Liver (tissue), 9 donors: Measurements from ENCODE around the gene RXRG. TPM values are rescaled to one million over a fixed set of nuclear protein-coding genes. Genes with fewer than 3 reads are reported as not detected.
A peak's percentile ranks its signal among the peaks of the same experiment; 100 is the strongest.

Source experiments
- DNase-seq: peaks from one replicate; pipeline ENCODE4 v3.0.0-alpha.2; 2017; ENCODE audit warnings: low spot score
- H3K27ac ChIP-seq, 2 donors: one replicate each; pipeline ENCODE4 v1.7.0; 2013; ENCODE audit warnings: inconsistent platforms in 2 of 2, low read length in 2 of 2, control low read depth in 1 of 2, low read depth in 1 of 2, mild to moderate bottlenecking in 1 of 2
- H3K27me3 ChIP-seq, 4 donors: one replicate each; pipeline versions ENCODE4 v1.6.1 to v1.7.0; 2013; ENCODE audit warnings: low read length in 3 of 4, inconsistent platforms in 1 of 4, mild to moderate bottlenecking in 1 of 4, moderate library complexity in 1 of 4; ENCODE audit not compliant: control insufficient read depth in 4 of 4, insufficient read depth in 4 of 4
- H3K36me3 ChIP-seq, 4 donors: one replicate each; pipeline versions ENCODE4 v1.6.1 to v1.7.0; 2013; ENCODE audit warnings: low read length in 3 of 4, mild to moderate bottlenecking in 3 of 4, low read depth in 1 of 4, moderate library complexity in 1 of 4; ENCODE audit not compliant: control insufficient read depth in 4 of 4, insufficient read depth in 3 of 4
- H3K4me1 ChIP-seq, 4 donors: one replicate each; pipeline versions ENCODE4 v1.6.1 to v1.7.0; 2013; ENCODE audit warnings: low read length in 3 of 4, mild to moderate bottlenecking in 3 of 4, moderate library complexity in 1 of 4; ENCODE audit not compliant: control insufficient read depth in 4 of 4, insufficient read depth in 4 of 4
- H3K4me3 ChIP-seq, 3 donors: one replicate each; pipeline versions ENCODE4 v1.6.1 to v1.7.0; 2013; ENCODE audit warnings: low read length in 3 of 3, control low read depth in 1 of 3, low read depth in 1 of 3, mild to moderate bottlenecking in 1 of 3
- H3K9ac ChIP-seq, 2 donors: one replicate each; pipeline ENCODE4 v1.7.0; 2013; ENCODE audit warnings: low read length in 2 of 2, mild to moderate bottlenecking in 2 of 2, moderate library complexity in 2 of 2, control low read depth in 1 of 2, low read depth in 1 of 2
- H3K9me3 ChIP-seq, 4 donors: one replicate each; pipeline versions ENCODE4 v1.6.1 to v1.7.0; 2013; ENCODE audit warnings: low read length in 3 of 4; ENCODE audit not compliant: control insufficient read depth in 4 of 4
- ATF3 ChIP-seq: IDR thresholded peaks from 2 replicates; pipeline ENCODE4 v1.6.1; 2016; ENCODE audit warnings: antibody characterized with exemption
- CTCF ChIP-seq: fragments of 150-350 bp; IDR thresholded peaks from 2 replicates; pipeline ENCODE4 v1.5.1; 2017; ENCODE audit warnings: improper control_type of control experiment, low read depth, low read length; ENCODE audit not compliant: missing input control
- EGR1 ChIP-seq, 2 donors: IDR thresholded peaks; 2 replicates each; pipeline ENCODE4 v1.6.1; 2016 to 2018; ENCODE audit warnings: antibody characterized with exemption in 2 of 2, low read depth in 2 of 2
- FOXA1 ChIP-seq: IDR thresholded peaks from 2 replicates; pipeline ENCODE4 v1.6.1; 2016; ENCODE audit warnings: antibody characterized with exemption
- FOXA2 ChIP-seq: IDR thresholded peaks from 2 replicates; pipeline ENCODE4 v1.6.1; 2016; ENCODE audit warnings: antibody characterized with exemption
- HNF4A ChIP-seq, 2 donors: conservative IDR thresholded peaks; 2 replicates each; pipeline ENCODE4 v1.6.1; 2016; ENCODE audit warnings: antibody characterized with exemption in 2 of 2, mild to moderate bottlenecking in 2 of 2
- HNF4G ChIP-seq: IDR thresholded peaks from 2 replicates; pipeline ENCODE4 v1.6.1; 2016; ENCODE audit warnings: antibody characterized with exemption
- MAX ChIP-seq: IDR thresholded peaks from 2 replicates; pipeline ENCODE4 v1.6.1; 2016; ENCODE audit warnings: antibody characterized with exemption
- NR2F2 ChIP-seq: IDR thresholded peaks from 2 replicates; pipeline ENCODE4 v1.6.1; 2016; ENCODE audit warnings: antibody characterized with exemption
- REST ChIP-seq: IDR thresholded peaks from 2 replicates; pipeline ENCODE4 v1.6.1; 2016; ENCODE audit warnings: antibody characterized with exemption, mild to moderate bottlenecking
- SP1 ChIP-seq: IDR thresholded peaks from 2 replicates; pipeline ENCODE4 v1.6.1; 2018; ENCODE audit warnings: antibody characterized with exemption, mild to moderate bottlenecking
- TAF1 ChIP-seq: conservative IDR thresholded peaks from 2 replicates; pipeline ENCODE4 v1.6.1; 2016; ENCODE audit warnings: antibody characterized with exemption, mild to moderate bottlenecking
- YY1 ChIP-seq: IDR thresholded peaks from 2 replicates; pipeline ENCODE4 v1.6.1; 2016; ENCODE audit warnings: antibody characterized with exemption, mild to moderate bottlenecking
- ZBTB33 ChIP-seq: IDR thresholded peaks from 2 replicates; pipeline ENCODE4 v1.6.1; 2016; ENCODE audit warnings: antibody characterized with exemption
- WGBS: extraction: QIAGEN DNeasy Blood & Tissue Kit; methylation state at CpG from one replicate; pipeline ENCODE4 v1.1.7; 2013; 5-methylcytosine and 5-hydroxymethylcytosine counted together
- polyA plus RNA-seq, 2 donors: library from polyadenylated mRNA; stranded (reverse) in 1 of 2; unstranded in 1 of 2; fragments of 200-250 nt in 1 of 2; fragments of >200 nt in 1 of 2; fragmentation: Nextera tagmentation in 1 of 2; extraction: Ambion mirVana in 1 of 2; gene quantifications; one replicate each; pipeline versions ENCODE4 v1.2.1 to v1.2.3, GENCODE V29; 2013 to 2015
- total RNA-seq, 2 donors: library from RNA; depleted of rRNA; stranded (reverse); fragments of >200 nt; gene quantifications; one replicate each; pipeline ENCODE4 v1.2.3, GENCODE V29; 2014
- donor health status: healthy.
- donor health status: healthy.
- donor health status: healthy.
- donor health status: healthy.
- donor health status: healthy.

The RXRG gene
- total and polyA plus RNA-seq, 4 donors = 0.12 to 0.44 (median 0.42) TPM; not detected in 1

GRCh38 chr1:165376811-165377311 lies 68.1 kb downstream of the RXRG start:
- TF ChIP-seq FOXA1 (no peak), TAF1 (no peak), MAX (no peak), YY1 (no peak), SP1 (no peak), HNF4A (conservative IDR thresholded peaks at IDR 0.05) (no peak), ATF3 (no peak), REST (no peak), EGR1 (IDR thresholded peaks at IDR 0.05; ENCODE audit: low read depth in 2 of 2) (no peak), FOXA2 (no peak), HNF4G (no peak)
- Histone ChIP-seq H3K27ac (peak overlapping the region in 1 of 2 donors; percentile 28), H3K9me3 (no peaks in the 10 kb centered on the region), H3K9ac (no peak overlapping the region), H3K36me3 (no peaks in the 10 kb centered on the region), H3K27me3 (peaks cover 0 to 5% (median 0%) of the 10 kb centered on the region in 4 donors), H3K4me3 (peak overlapping the region in 1 of 3 donors; percentile 32), H3K4me1 (peaks cover 2 to 10% (median 5%) of the 10 kb centered on the region in 4 donors)
- DNase-seq = no peak
- WGBS = 33% methylated on average over 12 of the region's 12 CpGs

GRCh38 chr1:165376041-165376810 lies 68.7 kb downstream of the RXRG start:
- Histone ChIP-seq H3K27me3 (peaks cover 0 to 5% (median 0%) of the 10 kb centered on the region in 4 donors), H3K27ac (peak overlapping the region in 1 of 2 donors; percentile 28), H3K9ac (no peak overlapping the region), H3K9me3 (no peaks in the 10 kb centered on the region), H3K36me3 (no peaks in the 10 kb centered on the region), H3K4me1 (peaks cover 2 to 10% (median 5%) of the 10 kb centered on the region in 4 donors), H3K4me3 (peak overlapping the region in 1 of 3 donors; percentile 32)
- TF ChIP-seq TAF1 (no peak), ZBTB33 (no peak), SP1 (no peak), NR2F2 (peak; percentile 43), CTCF (no peak), HNF4A (conservative IDR thresholded peaks at IDR 0.05) (no peak)
- no peak for DNase-seq
- WGBS = 8% methylated on average over 46 of the region's 46 CpGs
